HG02973 (cell line): ENCODE results near the gene PAIP1.
"Not testable (repeated sequence)": the region's sequence is repeated elsewhere in the genome, so short reads cannot be mapped to it uniquely, and the experiment has no call there.

Experiments used
- ATAC-seq: cut with Tn5 transposase; IDR thresholded peaks from one replicate; pipeline ENCODE4 v1.9.1; 2021; ENCODE audit warnings: moderate library complexity; ENCODE audit not compliant: unreplicated experiment

Gene PAIP1

GRCh38 chr5:43523662-43524072 is 33.2 kb downstream of the PAIP1 start:
- no peak for ATAC-seq

DNA sequence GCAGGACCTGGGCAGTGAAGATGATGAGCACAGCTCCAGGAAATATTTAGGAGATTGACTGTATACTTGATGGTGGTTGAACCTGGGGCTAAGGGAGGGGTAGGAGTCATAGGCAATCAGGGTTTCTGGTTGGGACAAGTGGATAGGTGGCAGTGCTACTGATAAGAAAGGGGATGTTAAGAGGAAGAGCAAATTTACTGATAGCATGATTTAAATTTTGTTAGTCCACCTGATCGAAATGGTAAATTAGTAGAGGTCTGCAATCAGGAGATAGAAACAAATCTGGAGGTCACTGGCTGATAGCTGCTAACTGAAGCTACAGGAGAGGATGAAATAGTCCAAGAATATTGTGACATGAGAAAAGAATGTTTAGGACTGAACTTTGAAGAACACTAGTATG is 36.3 kb downstream of the PAIP1 start:
- no peak for ATAC-seq

- no peak for ATAC-seq
Observed at GRCh38 chr5:43515678-43516048, 41.2 kb downstream of the PAIP1 start.

DNA sequence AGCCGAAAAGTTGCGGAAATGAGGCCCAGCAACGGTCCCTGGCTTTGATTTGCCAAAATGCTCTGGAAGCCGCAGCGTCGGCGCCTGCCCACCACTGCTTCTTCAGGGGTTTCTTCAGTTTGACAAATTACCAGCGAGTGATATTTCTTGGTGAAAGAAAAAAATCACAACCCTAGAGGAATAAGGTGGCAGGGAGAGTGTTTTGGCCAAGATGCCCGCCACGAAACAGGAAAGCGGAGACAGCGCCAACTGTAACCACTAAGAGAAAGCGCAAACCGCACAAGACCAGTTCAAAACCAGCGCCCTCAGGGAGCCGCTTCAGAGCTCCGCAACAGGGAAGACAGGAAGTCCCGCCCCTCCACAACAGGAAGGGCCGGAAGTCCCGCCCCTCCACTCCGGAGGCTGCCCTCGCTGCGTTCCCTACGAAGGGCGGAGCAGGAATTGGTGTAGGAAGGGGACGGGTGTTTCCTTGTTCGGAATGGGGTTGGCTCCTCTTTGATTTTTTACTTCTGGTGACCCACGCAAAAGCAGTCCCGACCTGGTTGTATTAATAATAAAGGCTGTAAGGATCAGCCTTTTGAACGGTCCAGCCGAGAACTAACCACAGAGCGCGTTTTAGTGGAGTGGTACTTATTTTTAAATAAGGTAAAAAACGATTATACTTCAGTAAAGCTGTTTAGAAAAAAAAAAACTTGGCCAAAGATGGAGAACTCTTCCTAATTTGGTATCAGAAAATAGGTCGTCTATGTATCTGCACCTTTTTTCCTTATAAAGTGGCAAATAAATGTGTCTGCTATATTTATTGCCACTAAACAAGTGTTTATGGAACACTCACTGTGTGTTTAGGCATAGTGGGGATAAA is 41.8 kb downstream of the PAIP1 start, which contains the start of gene C5orf34:
TSS of gene C5orf34 (minus strand) at position 333 of the 862 bp plus-strand sequence. CDS start 5,809 bp downstream, outside the sequence.
- ATAC-seq = peak; percentile 98

DNA sequence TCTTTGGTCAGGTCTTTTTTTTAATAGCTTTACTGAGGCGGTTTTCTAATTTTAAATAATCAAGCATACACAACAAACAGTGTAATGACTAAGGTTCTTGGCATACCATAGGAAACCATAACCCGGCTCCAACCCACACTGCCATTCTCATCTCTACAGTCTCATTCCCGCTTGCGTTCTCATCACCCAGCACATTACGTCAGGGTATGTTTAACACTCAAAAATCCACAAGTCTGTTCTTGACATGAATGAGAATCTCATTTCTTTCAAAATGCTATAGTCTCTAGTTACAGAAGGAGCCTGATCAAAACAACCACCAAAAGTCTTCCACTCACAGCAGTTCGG is 42.4 kb downstream of the PAIP1 start:
- ATAC-seq = peak; percentile 38

DNA sequence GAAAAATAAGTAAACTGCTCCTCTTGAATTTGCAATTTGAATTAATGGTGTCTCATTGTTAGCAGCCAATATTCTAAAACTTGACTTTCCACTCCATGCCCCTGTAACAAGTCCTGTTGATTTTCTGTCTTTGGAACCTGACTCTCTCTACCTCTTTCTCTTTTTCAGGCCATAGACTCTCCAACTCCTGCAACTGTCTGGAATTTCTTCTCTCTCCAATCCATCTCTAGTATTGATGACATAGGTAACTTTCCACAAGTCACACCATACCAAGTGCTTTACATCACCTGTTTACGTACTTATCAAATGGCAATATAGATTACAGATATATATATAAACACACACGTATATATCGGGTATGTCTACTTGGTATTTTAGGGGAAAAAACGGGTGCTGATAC is 42.9 kb downstream of the PAIP1 start:
- no peak for ATAC-seq

DNA sequence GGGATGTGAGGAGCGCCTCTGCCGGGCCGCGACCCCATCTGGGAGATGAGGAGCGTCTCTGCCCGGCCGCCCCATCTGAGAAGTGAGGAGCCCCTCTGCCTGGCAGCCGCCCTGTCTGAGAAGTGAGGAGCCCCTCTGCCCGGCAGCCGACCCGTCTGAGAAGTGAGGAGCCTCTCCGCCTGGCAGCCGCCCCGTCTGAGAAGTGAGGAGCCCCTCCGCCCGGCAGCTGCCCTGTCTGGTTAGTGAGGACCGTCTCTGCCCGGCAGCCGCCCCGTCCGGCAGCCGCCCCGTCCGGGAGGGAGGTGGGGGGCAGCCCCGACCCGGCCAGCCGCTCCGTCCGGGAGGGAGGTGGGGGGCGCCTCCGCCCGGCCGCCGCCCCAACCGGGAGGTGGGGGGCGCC is 45.8 kb downstream of the PAIP1 start:
- ATAC-seq = not testable (repeated sequence)

DNA sequence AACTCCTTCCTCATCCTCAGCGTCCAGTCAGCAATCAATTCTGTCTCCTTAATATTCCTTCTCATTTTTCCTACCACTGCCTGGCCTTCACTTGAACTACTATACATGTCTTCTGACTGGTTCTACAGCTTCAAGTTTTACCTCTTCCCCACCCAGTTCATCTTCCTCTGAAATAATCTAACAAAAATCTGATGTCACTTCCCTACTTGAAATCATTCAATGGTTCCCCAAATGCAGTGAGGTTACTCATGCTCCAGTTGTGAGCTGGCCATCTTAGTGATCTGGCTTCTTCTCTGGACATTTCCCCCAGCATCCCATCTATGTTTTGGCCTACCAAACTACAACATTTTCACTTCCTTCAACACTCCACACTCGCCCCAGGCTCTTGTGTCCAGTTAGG is 58.3 kb downstream of the PAIP1 start:
- no peak for ATAC-seq

- ATAC-seq = no peak
Observed at GRCh38 chr5:43497311-43498104, 59.4 kb downstream of the PAIP1 start.

- no peak for ATAC-seq
Observed at GRCh38 chr5:43491326-43491725, 65.6 kb downstream of the PAIP1 start.

- ATAC-seq = no peak
Observed at GRCh38 chr5:43486353-43486752, 70.5 kb downstream of the PAIP1 start.

- no peak for ATAC-seq
Observed at GRCh38 chr5:43485406-43485805, 71.5 kb downstream of the PAIP1 start.

DNA sequence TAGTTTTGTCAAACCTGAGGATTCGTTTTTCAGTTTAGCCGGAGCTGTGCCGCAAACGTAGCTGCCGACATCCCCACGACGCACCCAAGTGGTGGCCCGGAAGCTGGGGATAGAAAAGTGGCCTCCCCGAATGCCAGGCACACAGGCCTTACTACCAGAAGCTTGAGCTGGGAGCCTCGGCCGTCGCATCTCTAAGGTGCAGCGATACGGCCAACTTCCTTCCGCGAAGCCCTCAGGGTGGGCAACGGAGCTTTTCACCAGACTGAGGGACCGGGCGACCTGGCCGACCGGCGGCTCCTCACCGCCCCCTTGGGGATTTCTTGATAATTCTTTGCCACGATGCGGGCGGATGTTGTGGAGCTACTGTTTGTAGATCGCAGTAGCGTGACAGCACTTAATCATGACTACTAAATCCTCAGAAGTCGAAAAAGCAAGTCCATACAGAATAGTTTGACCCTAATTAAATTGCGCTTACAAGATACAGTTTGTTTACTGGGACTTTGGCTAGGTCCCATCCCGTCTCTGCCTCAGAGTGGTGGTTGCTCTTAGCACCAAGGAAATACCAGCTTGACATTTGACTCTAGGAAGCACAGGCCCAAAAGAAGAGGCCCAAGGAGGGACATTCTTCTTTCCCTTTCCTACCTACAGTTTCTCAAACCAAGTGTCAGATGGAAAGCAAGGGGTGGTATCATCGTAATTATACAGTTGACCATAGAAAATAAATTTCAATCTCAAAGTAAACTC is 72.6 kb downstream of the PAIP1 start:
- ATAC-seq = peak; percentile 69

- ATAC-seq = peak; percentile 83
Observed at GRCh38 chr5:43483298-43484105, 73.4 kb downstream of the PAIP1 start, which contains the start of gene TMEM267. TMEM267 (minus strand) TSS chr5:43483865; CDS start chr5:43453969, 29,896 bp downstream.

DNA sequence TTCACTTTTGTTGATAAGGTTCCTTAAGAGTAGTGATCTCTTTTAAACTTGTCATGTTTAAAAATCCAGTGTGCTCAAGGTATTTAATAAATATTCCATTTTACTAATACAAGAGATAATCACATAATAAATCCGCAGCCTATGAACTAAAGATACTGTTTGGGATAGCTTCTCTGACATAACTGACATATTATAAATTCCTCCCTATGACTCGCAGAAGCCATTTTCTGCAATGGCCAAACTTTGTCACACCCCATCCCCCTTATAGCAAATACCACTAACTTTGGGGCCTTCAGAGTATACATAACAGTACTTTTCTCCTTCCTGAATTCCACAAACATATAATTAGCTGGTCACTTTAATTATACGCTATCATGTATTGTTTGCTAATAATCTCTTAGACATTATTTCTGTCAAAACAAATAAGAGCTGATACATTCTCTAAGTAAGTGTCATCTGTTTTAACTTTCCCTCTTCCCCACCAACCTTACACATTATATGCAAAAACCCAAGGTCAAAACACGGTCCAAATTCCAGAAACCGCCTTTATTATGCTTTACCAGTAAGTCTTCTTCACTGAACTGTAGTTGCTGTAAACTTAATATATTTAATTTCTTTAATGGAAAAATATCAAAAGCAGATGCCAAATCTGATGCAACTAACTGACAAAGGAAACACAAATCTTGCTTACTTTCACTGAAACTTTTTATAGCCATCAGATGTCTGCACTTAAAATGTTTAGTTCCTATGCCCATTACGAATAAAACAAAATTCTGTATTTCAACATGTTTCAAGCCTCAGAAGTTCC is 74.2 kb downstream of the PAIP1 start:
- ATAC-seq = no peak
